Nephron (organoid): ENCODE measurements around the gene FERMT1.

Source experiments
- H3K27ac Mint-ChIP-seq, 3 experiments: 2 replicates each; pipeline ENCODE4 v1.8.0; 2020; ENCODE audit warnings: mixed read lengths in 3 of 3, mild to moderate bottlenecking in 2 of 3, moderate library complexity in 1 of 3
- H3K27me3 Mint-ChIP-seq: 2 replicates; pipeline ENCODE4 v1.8.0; 2021; ENCODE audit warnings: low read depth, mild to moderate bottlenecking, moderate library complexity, mixed read lengths
- H3K36me3 Mint-ChIP-seq: 2 replicates; pipeline ENCODE4 v1.8.0; 2020; ENCODE audit warnings: low read depth, mixed read lengths
- H3K4me1 Mint-ChIP-seq: 2 replicates; pipeline ENCODE4 v1.8.0; 2020; ENCODE audit warnings: mixed read lengths
- H3K4me3 Mint-ChIP-seq, 3 experiments: 2 replicates each; pipeline ENCODE4 v1.8.0; 2020; ENCODE audit warnings: mild to moderate bottlenecking in 3 of 3, mixed read lengths in 3 of 3, moderate library complexity in 2 of 3
- H3K9me3 Mint-ChIP-seq: 2 replicates; pipeline ENCODE4 v1.8.0; 2020; ENCODE audit warnings: mixed read lengths
- TF ChIP-seq, protein P1 (sequence below), 3 experiments: fragments of 200-600 bp; sonication (generic); IDR thresholded peaks; one replicate each; pipeline ENCODE4 v1.5.0; 2021; ENCODE audit warnings: antibody characterized with exemption in 3 of 3; ENCODE audit not compliant: unreplicated experiment in 3 of 3

Gene FERMT1

DNA sequence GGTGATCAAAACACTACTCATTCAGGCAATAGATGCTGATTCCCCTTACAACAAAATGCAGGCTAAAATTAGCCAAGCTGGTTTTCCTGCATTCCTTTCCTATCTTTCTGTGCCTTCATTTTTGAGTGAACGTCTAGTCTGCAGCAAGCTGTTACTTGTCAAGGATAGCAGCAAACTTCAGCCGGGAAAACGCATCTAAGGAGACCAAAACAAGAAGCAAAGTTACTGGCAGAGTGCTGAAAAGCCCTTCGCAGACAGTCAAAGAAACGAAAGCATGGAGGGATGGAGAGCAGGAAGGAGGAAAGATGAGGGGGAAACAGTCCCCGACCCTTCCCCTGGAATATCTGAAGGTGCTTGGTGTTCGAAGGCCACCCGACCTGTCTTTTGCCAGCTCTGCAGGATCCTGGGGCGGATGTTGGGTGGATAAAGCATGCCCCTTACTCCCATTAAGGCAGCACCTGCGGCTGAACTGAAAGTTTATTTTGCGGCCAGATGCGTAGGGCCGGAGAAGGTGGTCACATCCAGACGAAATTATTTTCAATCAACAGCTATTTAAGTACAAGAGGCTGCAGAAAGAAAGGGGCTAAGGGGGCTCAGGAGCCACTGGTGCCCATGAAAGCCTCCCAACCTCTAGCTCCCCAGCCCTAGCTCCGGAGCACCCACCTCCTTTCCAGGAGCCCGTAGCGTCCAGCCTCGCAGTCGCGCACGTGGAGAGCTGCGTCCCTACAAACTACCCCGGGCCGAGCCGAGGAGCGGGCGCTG lies 538 bp downstream of the FERMT1 start:
- TF ChIP-seq, protein P1, sequence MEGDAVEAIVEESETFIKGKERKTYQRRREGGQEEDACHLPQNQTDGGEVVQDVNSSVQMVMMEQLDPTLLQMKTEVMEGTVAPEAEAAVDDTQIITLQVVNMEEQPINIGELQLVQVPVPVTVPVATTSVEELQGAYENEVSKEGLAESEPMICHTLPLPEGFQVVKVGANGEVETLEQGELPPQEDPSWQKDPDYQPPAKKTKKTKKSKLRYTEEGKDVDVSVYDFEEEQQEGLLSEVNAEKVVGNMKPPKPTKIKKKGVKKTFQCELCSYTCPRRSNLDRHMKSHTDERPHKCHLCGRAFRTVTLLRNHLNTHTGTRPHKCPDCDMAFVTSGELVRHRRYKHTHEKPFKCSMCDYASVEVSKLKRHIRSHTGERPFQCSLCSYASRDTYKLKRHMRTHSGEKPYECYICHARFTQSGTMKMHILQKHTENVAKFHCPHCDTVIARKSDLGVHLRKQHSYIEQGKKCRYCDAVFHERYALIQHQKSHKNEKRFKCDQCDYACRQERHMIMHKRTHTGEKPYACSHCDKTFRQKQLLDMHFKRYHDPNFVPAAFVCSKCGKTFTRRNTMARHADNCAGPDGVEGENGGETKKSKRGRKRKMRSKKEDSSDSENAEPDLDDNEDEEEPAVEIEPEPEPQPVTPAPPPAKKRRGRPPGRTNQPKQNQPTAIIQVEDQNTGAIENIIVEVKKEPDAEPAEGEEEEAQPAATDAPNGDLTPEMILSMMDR (IDR thresholded peaks at IDR 0.05; ENCODE audit: unreplicated experiment in 3 of 3), result no peak
- Mint-ChIP-seq H3K4me1 (peaks cover 6% of the 10 kb centered on the region), H3K27ac (peak overlapping the region; percentile 1 to 21 (median 15)), H3K36me3 (no peaks in the 10 kb centered on the region), H3K9me3 (no peaks in the 10 kb centered on the region), H3K27me3 (peaks cover 44% of the 10 kb centered on the region), H3K4me3 (peak overlapping the region; percentile 71 to 79 (median 78))

DNA sequence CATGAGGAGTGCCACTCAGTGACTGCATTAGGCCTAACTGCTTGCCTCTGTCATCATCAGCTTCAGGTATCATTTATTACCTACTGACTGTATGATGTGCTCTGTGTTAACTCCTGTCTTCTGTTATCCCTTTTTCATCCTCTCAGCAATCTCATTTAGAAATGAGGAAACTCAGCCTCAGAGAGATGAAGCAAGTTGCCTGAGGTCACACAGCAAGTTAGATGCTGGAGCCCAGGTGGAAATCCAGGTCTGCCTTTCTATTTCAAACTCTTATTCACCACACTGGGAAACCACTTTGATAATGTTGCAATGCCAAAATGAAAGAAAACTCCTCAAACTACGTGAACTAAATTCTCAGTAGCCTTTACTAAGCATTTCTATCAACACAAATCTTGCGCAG lies 1.3 kb downstream of the FERMT1 start:
- TF ChIP-seq, protein P1 (IDR thresholded peaks at IDR 0.05; ENCODE audit: unreplicated experiment in 3 of 3), result no peak
- Mint-ChIP-seq H3K9me3 (no peaks in the 10 kb centered on the region), H3K27me3 (peaks cover 40% of the 10 kb centered on the region), H3K4me1 (peaks cover 6% of the 10 kb centered on the region), H3K4me3 (peak overlapping the region in 1 of 3 experiments; percentile 47), H3K27ac (no peak overlapping the region), H3K36me3 (no peaks in the 10 kb centered on the region)

DNA sequence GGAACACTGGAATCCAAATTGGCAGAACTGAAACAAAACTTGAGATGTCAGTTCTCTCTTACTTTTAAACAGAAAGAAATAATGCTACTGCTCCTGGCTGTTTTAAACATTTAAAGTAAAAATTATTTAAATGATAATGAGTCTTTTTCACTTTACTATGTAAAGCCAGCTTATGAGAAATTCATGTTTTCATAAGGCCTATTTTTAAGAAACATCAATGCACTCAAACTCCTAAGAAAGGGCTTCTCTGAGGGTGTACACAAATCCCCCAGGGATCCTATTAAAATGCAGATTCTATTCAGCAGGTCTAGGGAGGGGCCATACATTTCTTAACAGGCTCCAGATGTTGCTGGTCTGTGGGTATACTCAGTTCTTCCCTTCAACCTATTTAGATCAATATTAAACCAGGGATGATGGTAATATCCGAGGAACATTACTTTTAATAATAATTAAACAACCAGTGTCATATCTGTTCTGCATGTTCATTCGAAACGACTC lies 2.3 kb downstream of the FERMT1 start:
- H3K36me3 Mint-ChIP-seq, result no peaks in the 10 kb centered on the region
- no peak overlapping the region for H3K4me3 Mint-ChIP-seq
- peaks cover 40% of the 10 kb centered on the region for H3K27me3 Mint-ChIP-seq
- peaks cover 6% of the 10 kb centered on the region for H3K4me1 Mint-ChIP-seq
- H3K27ac Mint-ChIP-seq, result no peak overlapping the region
- TF ChIP-seq, protein P1 (IDR thresholded peaks at IDR 0.05; ENCODE audit: unreplicated experiment in 3 of 3), result no peak
- H3K9me3 Mint-ChIP-seq, result no peaks in the 10 kb centered on the region

DNA sequence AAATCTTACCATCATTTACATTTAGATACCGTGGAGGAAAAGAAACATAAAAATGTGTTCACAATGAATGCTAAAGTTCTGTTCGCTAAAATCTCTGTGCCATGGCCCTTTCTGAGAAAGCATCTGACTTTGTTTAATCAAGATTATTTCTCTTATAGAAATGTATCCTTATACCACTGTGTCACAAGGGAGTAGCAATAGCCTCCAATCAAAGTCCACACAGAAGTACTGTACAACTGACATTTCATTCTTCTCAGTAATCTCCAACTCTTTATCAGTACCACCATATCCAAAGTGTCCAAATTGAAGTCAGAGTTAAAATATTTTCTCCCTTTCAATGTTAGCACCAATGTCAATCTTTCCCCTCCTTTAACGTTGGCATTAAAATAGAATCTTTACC lies 6.1 kb downstream of the FERMT1 start:
- peaks cover 19% of the 10 kb centered on the region for H3K36me3 Mint-ChIP-seq
- no peak overlapping the region for H3K4me3 Mint-ChIP-seq
- no peaks in the 10 kb centered on the region for H3K4me1 Mint-ChIP-seq
- TF ChIP-seq, protein P1 (IDR thresholded peaks at IDR 0.05; ENCODE audit: unreplicated experiment in 3 of 3), result no peak
- H3K27me3 Mint-ChIP-seq, result peaks cover 16% of the 10 kb centered on the region
- H3K9me3 Mint-ChIP-seq, result peaks cover 19% of the 10 kb centered on the region
- H3K27ac Mint-ChIP-seq, result no peak overlapping the region

DNA sequence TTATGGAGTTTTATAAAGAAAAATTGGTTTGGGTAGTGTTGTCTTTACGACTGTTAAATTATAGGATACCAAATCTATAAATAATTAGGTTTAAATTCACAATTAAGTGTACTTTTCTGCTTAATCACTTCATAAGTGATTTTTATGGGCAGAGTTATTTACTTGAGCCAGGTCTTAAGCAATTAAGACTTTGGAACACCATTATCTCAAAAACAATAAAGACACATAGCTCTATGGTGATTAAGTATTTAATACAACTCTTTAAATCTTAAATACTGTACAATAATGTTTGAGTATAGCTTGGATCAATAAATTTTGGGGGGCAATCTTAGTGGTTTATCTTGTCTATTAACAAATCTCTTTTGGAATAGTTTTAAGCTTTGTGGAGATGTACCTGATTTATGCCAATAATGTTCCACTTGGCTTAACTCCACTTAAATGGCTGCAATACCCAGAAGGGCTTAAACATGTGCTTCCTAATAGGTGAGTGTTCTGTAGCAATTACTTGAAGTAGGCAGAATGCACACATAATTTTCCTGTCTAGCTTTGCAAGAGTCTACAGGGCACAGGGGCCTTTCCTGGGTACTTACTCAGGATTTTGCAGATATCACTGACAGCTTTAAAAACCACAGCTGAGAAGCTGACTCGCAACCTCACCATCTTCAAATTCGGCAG lies 7.5 kb downstream of the FERMT1 start:
- H3K27me3 Mint-ChIP-seq, result peaks cover 10% of the 10 kb centered on the region
- no peaks in the 10 kb centered on the region for H3K4me1 Mint-ChIP-seq
- H3K9me3 Mint-ChIP-seq, result peaks cover 19% of the 10 kb centered on the region
- no peak overlapping the region for H3K4me3 Mint-ChIP-seq
- peaks cover 19% of the 10 kb centered on the region for H3K36me3 Mint-ChIP-seq
- TF ChIP-seq, protein P1 (IDR thresholded peaks at IDR 0.05; ENCODE audit: unreplicated experiment in 3 of 3), result no peak
- no peak overlapping the region for H3K27ac Mint-ChIP-seq
